Activated CD4-positive, alpha-beta T cell treated with anti-CD3 and anti-CD28 coated beads for 36 hours (primary cell): ENCODE data around the gene COL7A1. TPM values are rescaled to one million over a fixed set of nuclear protein-coding genes. Genes with fewer than 3 reads are reported as not detected.

ENCODE experiments used
- ATAC-seq: fragments of 200-7000 bp; cut with Tn5 transposase; one replicate; pipeline ENCODE4 v1.10.0; 2021; ENCODE audit warnings: mild to moderate bottlenecking, moderate library complexity
- CTCF ChIA-PET: fragments of 350-600 bp; sonication (Branson Sonifier 250); formaldehyde crosslinking; loops from one replicate; lab custom pipeline; 2021; ENCODE audit warnings: antibody characterized with exemption; lab: Charles Lee
- POLR2A ChIA-PET: fragments of 350-600 bp; sonication (Branson Sonifier 250); formaldehyde crosslinking; loops from one replicate; lab custom pipeline; 2021; ENCODE audit warnings: antibody characterized with exemption, inconsistent platforms; lab: Charles Lee
- DNase-seq: peaks from one replicate; pipeline ENCODE4 v3.0.0-alpha.2; 2020
- H3K27ac Mint-ChIP-seq: one replicate; pipeline ENCODE4 v1.8.0; 2021; ENCODE audit warnings: mixed read lengths
- H3K27me3 Mint-ChIP-seq: one replicate; pipeline ENCODE4 v1.8.0; 2021; ENCODE audit warnings: mixed read lengths
- H3K36me3 Mint-ChIP-seq: one replicate; pipeline ENCODE4 v1.8.0; 2021; ENCODE audit warnings: low read depth, mixed read lengths
- H3K4me1 Mint-ChIP-seq: one replicate; pipeline ENCODE4 v1.8.0; 2021; ENCODE audit warnings: mixed read lengths
- H3K4me3 Mint-ChIP-seq: one replicate; pipeline ENCODE4 v1.8.0; 2021; ENCODE audit warnings: mild to moderate bottlenecking, moderate library complexity, mixed read lengths
- H3K9me3 Mint-ChIP-seq: one replicate; pipeline ENCODE4 v1.8.0; 2021; ENCODE audit warnings: low read depth, mixed read lengths
- intact Hi-C, 2 experiments: fragments of 100-400 bp; cut with DNase I in 1 of 2; cut with micrococcal nuclease in 1 of 2; formaldehyde crosslinking; loops; one replicate each; pipeline versions ENCODE4 v1.14.2 to v1.15.1; 2022 to 2024; cut with DNase I, micrococcal nuclease
- total RNA-seq, 2 experiments: library from RNA; stranded (reverse); gene quantifications; one replicate each; pipeline ENCODE4 v1.2.3, GENCODE V29; 2021

Gene COL7A1
- under 1 TPM; 0.65 to 0.85 TPM for total RNA-seq

DNA sequence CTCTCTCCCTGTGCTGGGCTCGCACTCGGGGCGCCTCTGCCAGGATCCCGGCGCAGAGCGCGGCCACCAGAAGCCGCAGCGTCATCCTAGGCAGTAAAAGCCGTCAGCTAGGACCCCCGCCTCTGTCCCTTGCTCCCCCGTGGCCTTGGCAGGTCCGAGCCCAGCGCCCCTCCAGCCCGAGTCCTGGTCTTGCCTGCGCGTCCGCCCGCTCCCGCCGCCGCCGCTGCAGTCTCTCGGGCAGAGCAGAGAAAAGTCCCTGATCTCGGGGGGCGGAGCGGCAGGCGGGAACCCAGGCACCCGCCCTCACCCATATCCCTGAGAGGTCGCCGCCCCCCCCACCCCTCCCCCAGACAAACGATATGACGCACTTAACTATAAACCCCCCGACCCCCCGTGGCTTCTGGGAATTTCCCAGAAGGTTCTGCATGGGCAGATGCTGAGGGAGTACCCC lies at the start of gene COL7A1:
TSS of gene COL7A1 (minus strand) at position 255 of the 451 bp plus-strand sequence. CDS start at position 85, 170 bp downstream.
- H3K9me3 Mint-ChIP-seq: no peaks in the 10 kb centered on the region
- H3K4me1 Mint-ChIP-seq: no peaks in the 10 kb centered on the region
- no peak for ATAC-seq

DNA sequence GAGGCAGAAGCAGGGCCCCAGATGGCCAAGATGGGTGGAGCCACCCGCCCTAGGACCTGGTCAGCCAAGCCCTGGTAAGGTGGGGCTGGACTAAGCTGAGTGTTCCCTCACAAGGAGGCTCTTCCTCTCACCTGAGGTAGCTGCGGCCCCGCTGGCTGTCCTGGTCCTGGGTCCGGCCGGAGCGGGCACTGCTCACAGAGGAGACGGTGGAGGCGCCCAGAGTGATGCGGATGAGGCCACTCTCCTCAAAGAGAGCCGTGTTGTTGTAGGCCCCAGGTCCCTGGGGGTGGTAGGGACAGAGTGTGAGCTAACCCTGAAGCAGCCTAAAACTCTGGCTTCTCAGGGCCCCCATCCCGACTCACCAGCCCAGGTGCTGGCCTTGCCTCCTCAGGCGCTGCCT lies 47.5 kb upstream of the COL7A1 start:
- CTCF ChIA-PET: no interaction called here
- H3K36me3 Mint-ChIP-seq: peaks cover 4% of the 10 kb centered on the region
- POLR2A ChIA-PET: interaction anchor here (0.6 kb wide), 1 partner anchor 1170 kb away, joined by 3 read pairs; no protein-coding TSS in a partner anchor

More for the DNA sequence above, at the start of gene COL7A1:
- H3K27ac Mint-ChIP-seq: no peak within 1 kb of the TSS
- CTCF ChIA-PET: no interaction called here
- intact Hi-C loops: no loop called here
- peaks cover 18% of the 10 kb centered on the region for H3K27me3 Mint-ChIP-seq
- peaks cover 12% of the 10 kb centered on the region for H3K36me3 Mint-ChIP-seq
- POLR2A ChIA-PET: no interaction called here
- DNase-seq: no peak
- H3K4me3 Mint-ChIP-seq: no peak within 1 kb of the TSS

DNA sequence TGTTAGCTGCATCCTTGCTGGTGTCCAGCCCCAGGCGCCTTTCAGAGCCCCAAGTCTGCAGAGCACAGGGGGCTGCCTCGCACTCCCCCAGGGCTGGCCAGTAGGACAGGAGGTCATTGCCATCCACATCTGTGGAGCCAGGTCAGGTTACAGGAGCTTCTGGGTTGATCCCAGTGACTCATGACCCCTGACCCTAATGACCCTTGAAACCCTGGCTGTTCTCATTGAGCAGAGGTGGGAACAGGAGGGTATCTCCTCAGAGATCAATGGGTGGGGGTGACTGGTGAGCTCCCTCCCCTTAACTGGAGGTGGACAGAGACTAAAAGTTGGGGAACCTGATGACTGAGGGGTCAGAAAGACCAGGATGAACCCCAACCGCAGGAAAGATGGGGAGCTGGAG lies 46.3 kb upstream of the COL7A1 start:
- Mint-ChIP-seq H3K36me3 (peaks cover 4% of the 10 kb centered on the region), H3K27ac (no peak overlapping the region), H3K4me1 (no peaks in the 10 kb centered on the region), H3K9me3 (no peaks in the 10 kb centered on the region), H3K4me3 (no peak overlapping the region), H3K27me3 (no peaks in the 10 kb centered on the region)
- DNase-seq (no peak), ATAC-seq (no peak)
- intact Hi-C loops: no loop called here
- ChIA-PET POLR2A (no interaction called here), CTCF (interaction anchor here (0.8 kb wide), 1 partner anchor 85 kb away, joined by 3 read pairs; the partner anchor contains the start of gene PFKFB4)

More for the DNA sequence above, 47.5 kb upstream of the COL7A1 start:
- no peak overlapping the region for H3K27ac Mint-ChIP-seq
- no peaks in the 10 kb centered on the region for H3K9me3 Mint-ChIP-seq
- H3K4me1 Mint-ChIP-seq: no peaks in the 10 kb centered on the region
- intact Hi-C loops: no loop called here
- DNase-seq (no peak), ATAC-seq (no peak)
- no peaks in the 10 kb centered on the region for H3K27me3 Mint-ChIP-seq
- no peak overlapping the region for H3K4me3 Mint-ChIP-seq

DNA sequence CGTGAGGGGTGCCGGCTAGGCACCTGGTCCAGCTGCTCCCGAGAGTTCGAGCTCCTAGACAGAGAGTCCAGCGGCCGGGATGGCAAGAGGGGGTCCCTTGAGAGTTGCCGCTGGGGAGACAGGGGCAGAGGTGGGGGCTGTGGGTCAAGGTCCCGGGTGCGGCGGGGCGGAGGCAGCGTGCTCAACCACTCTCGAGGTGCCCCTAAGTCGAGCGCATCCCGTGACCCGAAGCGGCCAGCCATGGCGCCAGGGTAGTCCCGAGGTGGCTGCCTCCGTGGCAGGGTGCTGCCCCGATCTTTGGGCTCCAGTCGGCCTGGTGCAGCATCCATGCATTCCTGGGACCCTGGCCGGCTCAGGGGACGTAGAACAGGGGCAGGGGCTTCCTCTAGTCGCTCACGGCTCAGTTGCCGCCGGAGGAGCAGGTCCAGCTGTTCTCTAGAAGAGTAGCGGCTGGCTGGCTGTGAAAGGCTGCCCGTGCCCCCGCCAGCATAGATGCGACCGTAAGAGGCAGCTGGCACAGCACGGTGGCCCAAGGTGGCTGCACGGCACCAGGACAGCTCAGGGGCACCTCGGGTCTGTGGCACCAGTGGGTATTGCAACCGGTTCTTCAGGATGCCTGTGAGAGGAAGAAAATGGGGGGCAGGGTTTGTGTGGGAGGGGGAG lies 44.9 kb upstream of the COL7A1 start:
- no peak for ATAC-seq
- Mint-ChIP-seq H3K9me3 (no peaks in the 10 kb centered on the region), H3K4me3 (no peak overlapping the region), H3K36me3 (peaks cover 4% of the 10 kb centered on the region), H3K4me1 (peaks cover 3% of the 10 kb centered on the region), H3K27me3 (no peaks in the 10 kb centered on the region), H3K27ac (no peak overlapping the region)
- ChIA-PET POLR2A (no interaction called here), CTCF (interaction anchor here (1.8 kb wide), 1 partner anchor 239 kb away, joined by 6 read pairs; no protein-coding TSS in a partner anchor)
- intact Hi-C loops: no loop called here
- no peak for DNase-seq

DNA sequence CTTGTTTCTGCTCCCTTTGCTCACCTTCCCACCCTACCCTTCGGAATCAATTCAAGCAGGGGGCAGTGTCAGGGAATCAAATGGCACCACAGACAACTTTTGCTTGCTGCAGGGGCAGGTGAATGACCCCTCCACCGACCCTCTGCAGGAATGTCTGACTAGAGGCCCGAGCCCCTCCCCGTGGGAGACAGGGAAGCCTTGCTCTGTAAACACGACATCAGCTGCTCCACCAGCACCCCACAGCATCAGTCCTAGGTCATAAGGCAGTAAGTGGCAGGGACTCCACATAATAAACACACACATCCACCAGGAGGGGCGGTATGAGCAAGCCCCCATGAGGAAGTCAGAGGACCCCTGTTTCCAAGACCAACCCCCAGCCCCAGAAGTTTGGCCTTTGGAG lies 42.2 kb upstream of the COL7A1 start:
- ChIA-PET POLR2A (no interaction called here), CTCF (no interaction called here)
- peak overlapping the region; percentile 7 for H3K4me3 Mint-ChIP-seq
- H3K27me3 Mint-ChIP-seq: no peaks in the 10 kb centered on the region
- H3K36me3 Mint-ChIP-seq: peaks cover 8% of the 10 kb centered on the region
- DNase-seq (no peak), ATAC-seq (no peak)
- H3K4me1 Mint-ChIP-seq: peaks cover 13% of the 10 kb centered on the region
- intact Hi-C loops: no loop called here
- no peaks in the 10 kb centered on the region for H3K9me3 Mint-ChIP-seq
- H3K27ac Mint-ChIP-seq: no peak overlapping the region

DNA sequence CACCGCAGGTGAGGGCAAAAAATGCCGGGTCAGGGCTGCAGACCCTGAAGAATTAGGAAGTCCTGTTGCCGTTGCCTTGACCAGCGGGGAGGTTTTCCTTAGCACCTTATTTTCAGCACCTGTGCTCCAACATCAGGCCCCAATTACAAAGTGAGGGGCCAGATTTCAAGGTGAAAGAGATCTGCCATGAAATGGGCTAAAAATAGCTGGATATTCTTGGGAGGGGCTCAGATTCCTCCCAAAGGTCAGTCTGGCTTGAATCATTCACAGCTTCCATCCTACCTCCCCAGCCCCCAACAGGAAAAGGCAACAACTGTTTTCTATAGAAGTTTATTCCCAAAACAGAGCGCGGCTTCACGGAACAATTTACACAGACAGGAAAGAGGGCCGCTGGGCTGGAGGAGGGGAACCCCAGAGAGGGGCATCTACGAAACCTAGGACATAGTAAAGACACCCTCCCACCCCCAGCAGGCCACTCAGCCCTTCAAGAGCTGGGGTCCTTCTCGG lies 41.1 kb upstream of the COL7A1 start:
- ChIA-PET POLR2A (interaction anchor here (0.8 to 1.2 kb wide), 4 partner anchors 26 to 704 kb away, joined by 3 to 5 read pairs (median 4); partner anchors contain the start of genes CCDC51, TMA7, UQCRC1 and USP4), CTCF (interaction anchor here (0.8 to 3.0 kb wide), 19 partner anchors 9 to 236 kb away, joined by 3 to 20 read pairs (median 5); partner anchors contain the start of genes PFKFB4 and UQCRC1)
- no peak for ATAC-seq
- peaks cover 10% of the 10 kb centered on the region for H3K36me3 Mint-ChIP-seq
- intact Hi-C loops: no loop called here
- no peaks in the 10 kb centered on the region for H3K27me3 Mint-ChIP-seq
- H3K27ac Mint-ChIP-seq: peak overlapping the region; percentile 37
- H3K9me3 Mint-ChIP-seq: no peaks in the 10 kb centered on the region
- peaks cover 13% of the 10 kb centered on the region for H3K4me1 Mint-ChIP-seq
- peak overlapping the region; percentile 84 for H3K4me3 Mint-ChIP-seq
- no peak for DNase-seq

DNA sequence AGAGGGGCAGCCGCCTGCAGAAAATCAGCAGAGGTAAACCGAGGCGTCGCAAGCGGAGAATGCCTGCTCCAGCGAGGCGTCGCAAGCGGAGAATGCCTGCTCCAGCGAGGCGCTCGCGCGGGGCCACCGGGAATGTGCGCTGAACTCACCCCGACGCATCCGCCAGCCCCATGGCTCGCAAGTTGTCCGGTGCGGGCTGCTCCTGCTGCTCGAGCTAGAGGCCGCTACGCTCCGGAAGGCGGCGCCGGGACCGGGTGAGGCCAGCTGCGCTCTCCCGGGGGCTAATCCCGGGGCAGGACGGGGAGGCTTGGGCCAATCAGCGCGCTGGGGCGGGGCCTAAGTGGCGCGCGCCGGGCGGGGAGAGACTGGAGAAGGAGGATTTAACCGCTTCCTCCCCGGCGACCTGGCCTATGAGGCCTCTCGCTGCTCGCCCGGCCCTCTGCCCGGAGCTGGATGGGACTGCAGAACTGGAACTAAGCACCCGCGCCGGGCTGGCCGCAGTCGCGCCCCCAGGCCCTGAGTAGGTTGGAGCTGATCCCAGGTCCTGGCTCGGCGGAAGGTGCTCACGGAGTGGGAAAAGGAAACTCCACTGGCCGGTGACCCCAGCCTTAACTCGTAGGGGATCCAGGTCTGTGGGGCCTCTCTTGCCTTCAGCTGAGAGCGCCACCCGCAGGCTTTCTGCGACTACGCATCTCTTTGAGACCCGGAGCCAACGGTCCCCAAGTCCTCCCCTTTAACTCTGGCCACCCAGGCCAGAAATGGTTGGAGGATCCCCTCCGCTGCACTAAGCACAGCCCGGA lies 40.3 kb upstream of the COL7A1 start, which contains the start of gene SLC26A6:
TSS of gene SLC26A6 (minus strand) at position 240 of the 800 bp plus-strand sequence. CDS start at position 172, 68 bp downstream.
- peak within 1 kb of the TSS; percentile 76 for H3K27ac Mint-ChIP-seq
- no peaks in the 10 kb centered on the region for H3K27me3 Mint-ChIP-seq
- H3K4me3 Mint-ChIP-seq: peak within 1 kb of the TSS; percentile 84
- intact Hi-C loops: loop anchor here (1.0 to 2.0 kb wide), 14 partner anchors 21 to 459 kb away; partner anchors contain the start of genes UQCRC1 (in 2 of the 2), CCDC51 (in 1 of the 2), CDC25A (in 1 of the 2) and IP6K2 (in 1 of the 2)
- ChIA-PET POLR2A (interaction anchor here (0.8 to 1.2 kb wide), 5 partner anchors 23 to 705 kb away, joined by 3 to 5 read pairs (median 3); partner anchors contain the start of genes CCDC51, TMA7, UQCRC1 and USP4), CTCF (interaction anchor here (0.6 to 3.0 kb wide), 26 partner anchors 10 to 1963 kb away, joined by 3 to 20 read pairs (median 4); partner anchors contain the start of genes PFKFB4 and UQCRC1)
- H3K4me1 Mint-ChIP-seq: peaks cover 13% of the 10 kb centered on the region
- ATAC-seq (peak; percentile 97), DNase-seq (peak; percentile 97)
- H3K36me3 Mint-ChIP-seq: peaks cover 10% of the 10 kb centered on the region
- no peaks in the 10 kb centered on the region for H3K9me3 Mint-ChIP-seq

DNA sequence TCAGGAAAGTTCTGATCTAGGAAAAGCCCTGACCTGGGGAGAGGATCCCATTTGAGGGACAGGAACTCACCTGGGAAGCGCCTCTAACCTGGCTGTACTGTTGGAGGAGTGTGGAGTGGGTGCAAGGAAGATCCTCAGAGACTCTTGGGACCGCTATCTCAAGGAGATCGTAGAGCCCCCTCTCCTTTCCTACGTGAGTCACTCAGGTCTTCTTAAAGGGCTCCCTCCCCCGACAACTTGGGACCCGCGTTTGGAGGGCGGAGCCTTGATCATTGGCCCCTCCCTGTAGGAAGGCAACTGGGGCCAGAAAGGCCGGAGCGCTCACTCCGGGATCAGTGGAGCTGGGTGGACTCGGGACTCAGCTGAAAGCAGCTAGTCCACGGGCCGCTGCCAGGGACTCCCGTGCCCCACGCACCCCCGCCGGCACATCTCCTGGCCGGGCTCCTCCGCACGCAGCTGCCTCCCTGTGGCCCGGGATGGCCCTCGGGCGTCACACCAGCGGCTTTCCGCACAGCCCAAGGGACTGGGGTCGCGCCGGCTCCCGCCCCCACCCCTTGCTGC lies 39.6 kb upstream of the COL7A1 start:
- ChIA-PET CTCF (interaction anchor here (0.6 to 3.0 kb wide), 19 partner anchors 9 to 375 kb away, joined by 3 to 20 read pairs (median 5); partner anchors contain the start of genes PFKFB4 and UQCRC1), POLR2A (interaction anchor here (1.1 to 1.2 kb wide), 4 partner anchors 22 to 705 kb away, joined by 3 to 5 read pairs (median 4); partner anchors contain the start of genes CCDC51, TMA7, UQCRC1 and USP4)
- peak; percentile 68 for DNase-seq
- H3K27ac Mint-ChIP-seq: no peak overlapping the region
- no peaks in the 10 kb centered on the region for H3K9me3 Mint-ChIP-seq
- peak overlapping the region; percentile 84 for H3K4me3 Mint-ChIP-seq
- no peaks in the 10 kb centered on the region for H3K27me3 Mint-ChIP-seq
- peak; percentile 14 for ATAC-seq
- intact Hi-C loops: loop anchor here (1.0 to 2.0 kb wide), 14 partner anchors 20 to 460 kb away; partner anchors contain the start of genes UQCRC1 (in 2 of the 2), CCDC51 (in 1 of the 2), CDC25A (in 1 of the 2) and IP6K2 (in 1 of the 2)
- H3K36me3 Mint-ChIP-seq: peaks cover 10% of the 10 kb centered on the region
- peaks cover 13% of the 10 kb centered on the region for H3K4me1 Mint-ChIP-seq

DNA sequence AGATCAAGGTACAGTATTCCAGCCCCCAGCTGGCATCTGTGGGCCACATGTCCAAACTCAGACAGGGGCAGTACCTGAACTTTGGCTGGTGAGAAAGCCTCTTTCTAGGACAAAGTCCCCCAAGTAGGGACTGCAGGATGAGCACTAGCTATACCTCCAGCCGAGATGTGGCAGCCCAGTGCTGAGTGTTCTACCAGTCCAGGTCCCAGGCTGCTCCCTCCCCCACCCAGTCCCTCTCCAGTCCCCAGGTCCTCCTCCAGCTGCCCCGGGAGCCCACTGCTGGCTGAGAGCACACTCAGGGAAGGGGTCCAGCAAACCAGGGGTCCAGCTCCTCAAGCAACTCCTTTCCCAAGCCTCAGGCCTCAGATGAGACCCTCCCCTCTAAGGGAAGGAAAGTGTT lies 38.6 kb upstream of the COL7A1 start:
- Mint-ChIP-seq H3K4me3 (peak overlapping the region; percentile 84), H3K36me3 (peaks cover 12% of the 10 kb centered on the region), H3K4me1 (peaks cover 13% of the 10 kb centered on the region), H3K27me3 (no peaks in the 10 kb centered on the region), H3K9me3 (no peaks in the 10 kb centered on the region), H3K27ac (no peak overlapping the region)
- no peak for ATAC-seq
- intact Hi-C loops: loop anchor here in 1 of 2 experiments (2.0 kb wide), 1 partner anchor 23 kb away; no protein-coding TSS in a partner anchor
- POLR2A ChIA-PET: interaction anchor here (0.7 kb wide), 1 partner anchor 460 kb away, joined by 3 read pairs; the partner anchor contains the start of gene QRICH1
- CTCF ChIA-PET: interaction anchor here (0.6 to 3.0 kb wide), 7 partner anchors 20 to 233 kb away, joined by 3 to 20 read pairs (median 10); partner anchors contain the start of genes PFKFB4 and UQCRC1
- DNase-seq: no peak

DNA sequence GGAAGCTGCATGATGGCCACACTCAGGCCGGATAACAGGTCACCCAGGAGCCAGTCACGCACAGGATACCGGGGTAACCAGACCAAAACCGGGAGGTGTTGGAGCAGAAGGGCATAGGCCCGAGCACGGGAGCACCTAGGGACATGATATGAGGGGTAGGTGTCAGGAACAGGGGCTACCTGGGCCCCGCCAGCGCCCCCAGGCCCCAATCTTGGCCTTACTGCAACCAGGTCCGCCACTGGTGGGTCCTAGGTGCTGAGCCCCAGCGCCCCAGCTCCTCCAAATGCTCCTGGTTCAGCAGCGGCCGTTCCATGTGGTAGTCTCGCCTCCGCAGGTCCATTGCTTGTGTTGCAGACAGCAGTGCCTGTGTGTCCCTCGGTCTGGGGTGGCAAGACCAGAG lies 38.1 kb upstream of the COL7A1 start:
- Mint-ChIP-seq H3K27ac (no peak overlapping the region), H3K4me3 (peak overlapping the region; percentile 12), H3K4me1 (peaks cover 13% of the 10 kb centered on the region)

More for the DNA sequence above, 38.1 kb upstream of the COL7A1 start:
- peaks cover 12% of the 10 kb centered on the region for H3K36me3 Mint-ChIP-seq
- ATAC-seq (no peak), DNase-seq (no peak)
- intact Hi-C loops: no loop called here
- H3K27me3 Mint-ChIP-seq: no peaks in the 10 kb centered on the region
- no peaks in the 10 kb centered on the region for H3K9me3 Mint-ChIP-seq
- CTCF ChIA-PET: interaction anchor here (1.1 to 3.0 kb wide), 3 partner anchors 20 to 50 kb away, joined by 3 to 20 read pairs (median 4); no protein-coding TSS in a partner anchor
- POLR2A ChIA-PET: no interaction called here
